Muscle of leg (tissue), 11 donors: ENCODE data around the gene DOCK6. TPM values are rescaled to one million over a fixed set of nuclear protein-coding genes. Genes with fewer than 3 reads are reported as not detected.
"Not testable (repeated sequence)": the region's sequence is repeated elsewhere in the genome, so short reads cannot be mapped to it uniquely, and the experiment has no call there.

Experiments
- DNase-seq: peaks from one replicate; pipeline ENCODE4 v3.0.0; 2013
- H3K27ac ChIP-seq: one replicate; pipeline ENCODE4 v1.5.1; 2013; ENCODE audit warnings: mild to moderate bottlenecking, low read length, control low read depth
- H3K27me3 ChIP-seq: one replicate; pipeline ENCODE4 v1.6.1; 2013; ENCODE audit warnings: low read length; ENCODE audit not compliant: control insufficient read depth, insufficient read depth
- H3K36me3 ChIP-seq: one replicate; pipeline ENCODE4 v1.6.1; 2013; ENCODE audit warnings: low read length; ENCODE audit not compliant: control insufficient read depth, insufficient read depth
- H3K4me1 ChIP-seq: one replicate; pipeline ENCODE4 v1.6.1; 2013; ENCODE audit warnings: low read length; ENCODE audit not compliant: control insufficient read depth, insufficient read depth
- H3K4me3 ChIP-seq: one replicate; pipeline ENCODE4 v1.5.1; 2013; ENCODE audit warnings: low read length, control low read depth
- H3K9me3 ChIP-seq: replicated peaks from 2 replicates; pipeline ENCODE4 v1.6.1; 2013; ENCODE audit warnings: low read depth, low read length; ENCODE audit not compliant: control insufficient read depth
- WGBS: methylation state at CpG from one replicate; pipeline ENCODE4 v1.1.5; 2013; ENCODE audit warnings: missing lambda C conversion rate; ENCODE audit not compliant: insufficient coverage; 5-methylcytosine and 5-hydroxymethylcytosine counted together
- polyA plus RNA-seq, 8 donors: library from polyadenylated mRNA; unstranded; fragments of 120-200 nt; gene quantifications; one replicate each; pipeline versions ENCODE4 v1.2.1 to v1.2.3, GENCODE V29; 2013; ENCODE audit warnings: inconsistent platforms in 1 of 8, low replicate concordance in 1 of 8; ENCODE audit not compliant: insufficient read length in 8 of 8, insufficient read depth in 1 of 8
- total RNA-seq: library from RNA; stranded (reverse); fragments of 120-200 nt; gene quantifications from one replicate; pipeline ENCODE4 v1.2.4, GENCODE V29; 2013

The DOCK6 gene
- total and polyA plus RNA-seq, 9 donors, result 23.7 to 53.7 (median 41.7) TPM

DNA sequence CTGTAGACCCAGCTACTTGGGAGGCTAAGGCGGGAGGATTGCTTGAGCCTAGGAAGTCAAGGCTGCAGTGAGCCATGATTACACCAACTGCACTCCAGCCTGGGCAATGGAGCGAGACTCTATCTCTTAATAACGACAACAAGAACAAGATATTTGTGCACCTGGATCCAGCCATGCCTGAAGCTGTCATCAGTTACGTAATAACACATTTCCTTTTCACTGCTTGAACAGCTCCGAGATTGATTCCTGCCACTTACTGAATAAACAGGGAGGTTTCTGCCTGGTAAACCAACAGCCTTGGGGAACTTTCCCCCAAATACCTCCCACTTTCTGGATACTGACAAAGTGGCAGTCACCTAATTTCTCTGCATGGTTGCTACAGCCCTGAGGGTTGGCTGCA, 70.4 kb downstream of the DOCK6 start:
- Histone ChIP-seq H3K27me3 (no peaks in the 10 kb centered on the region), H3K4me1 (peaks cover 71% of the 10 kb centered on the region), H3K27ac (peak overlapping the region; percentile 89), H3K9me3 (no peaks in the 10 kb centered on the region), H3K36me3 (peaks cover 70% of the 10 kb centered on the region), H3K4me3 (no peak overlapping the region)
- DNase-seq, result no peak
- WGBS, result 65% methylated on average over 4 of the region's 5 CpGs

GRCh38 chr19:11191273-11191755, 71.0 kb downstream of the DOCK6 start:
- WGBS, result 0% methylated on average over 1 of the region's 8 CpGs
- Histone ChIP-seq H3K9me3 (no peaks in the 10 kb centered on the region), H3K36me3 (peaks cover 76% of the 10 kb centered on the region), H3K27ac (peak overlapping the region; percentile 89), H3K4me1 (peaks cover 68% of the 10 kb centered on the region), H3K4me3 (no peak overlapping the region), H3K27me3 (no peaks in the 10 kb centered on the region)
- DNase-seq, result peak; percentile 94

- WGBS, result 60% methylated on average over 1 of the region's 8 CpGs
- no peak overlapping the region for H3K4me3 ChIP-seq
- H3K9me3 ChIP-seq, result no peaks in the 10 kb centered on the region
- H3K4me1 ChIP-seq, result peaks cover 60% of the 10 kb centered on the region
- no peaks in the 10 kb centered on the region for H3K27me3 ChIP-seq
- no peak for DNase-seq
- peak overlapping the region; percentile 89 for H3K27ac ChIP-seq
- peaks cover 78% of the 10 kb centered on the region for H3K36me3 ChIP-seq
Measured at GRCh38 chr19:11190501-11190900, 71.8 kb downstream of the DOCK6 start.

GRCh38 chr19:11187441-11187840, 74.9 kb downstream of the DOCK6 start:
- Histone ChIP-seq H3K36me3 (peaks cover 74% of the 10 kb centered on the region), H3K27ac (no peak overlapping the region), H3K9me3 (peaks cover 3% of the 10 kb centered on the region), H3K4me3 (no peak overlapping the region), H3K27me3 (no peaks in the 10 kb centered on the region), H3K4me1 (peaks cover 31% of the 10 kb centered on the region)
- 85% methylated on average over 7 of the region's 9 CpGs for WGBS
- DNase-seq, result no peak

DNA sequence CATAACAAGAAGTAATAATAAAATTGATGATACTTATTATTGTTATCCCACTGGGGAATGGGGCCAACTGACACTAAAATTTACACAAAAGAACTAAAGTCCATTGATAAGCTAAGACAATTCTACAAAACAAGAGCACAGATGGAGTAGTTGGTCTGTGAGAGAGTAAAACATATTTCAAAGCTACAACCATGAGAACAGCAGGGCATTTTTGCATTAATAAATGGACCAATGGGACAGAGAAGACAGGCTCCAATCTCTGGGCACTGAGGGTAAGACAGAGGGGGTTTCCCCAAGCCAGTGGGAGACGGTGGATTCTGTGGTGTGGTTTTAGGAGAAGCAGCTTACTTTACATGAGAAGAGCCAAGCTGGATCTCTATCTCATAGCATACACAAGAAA, 79.3 kb downstream of the DOCK6 start:
- WGBS, result no CpG with 5 or more reads among the region's 1 CpG
- Histone ChIP-seq H3K4me1 (peaks cover 13% of the 10 kb centered on the region), H3K27me3 (no peaks in the 10 kb centered on the region), H3K4me3 (no peak overlapping the region), H3K36me3 (peaks cover 70% of the 10 kb centered on the region), H3K27ac (no peak overlapping the region), H3K9me3 (peaks cover 3% of the 10 kb centered on the region)
- DNase-seq, result no peak

DNA sequence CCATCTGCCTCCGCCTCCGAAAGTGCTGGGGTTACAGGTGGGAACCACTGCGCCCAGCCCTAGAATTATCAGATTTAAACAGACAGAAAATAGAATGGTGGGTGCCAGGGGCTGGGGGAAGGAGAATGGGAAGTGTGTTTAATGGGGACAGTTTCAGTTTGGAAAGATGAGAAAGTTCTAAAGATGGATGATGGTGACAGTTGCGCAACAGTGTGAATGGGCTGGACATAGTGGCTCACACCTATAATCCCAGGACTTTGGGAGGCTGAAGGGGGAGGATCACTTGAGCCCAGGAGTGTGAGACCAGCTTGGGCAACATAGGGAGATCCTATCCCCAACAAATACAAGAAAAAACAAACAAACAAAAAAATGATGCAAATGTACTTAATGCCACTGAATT, 80.8 kb downstream of the DOCK6 start:
- H3K27me3 ChIP-seq, result no peaks in the 10 kb centered on the region
- no peak overlapping the region for H3K27ac ChIP-seq
- peaks cover 3% of the 10 kb centered on the region for H3K9me3 ChIP-seq
- H3K36me3 ChIP-seq, result peaks cover 71% of the 10 kb centered on the region
- H3K4me3 ChIP-seq, result no peak overlapping the region
- H3K4me1 ChIP-seq, result peaks cover 13% of the 10 kb centered on the region
- no CpG with 5 or more reads among the region's 4 CpGs for WGBS
- DNase-seq, result no peak

- not testable (repeated sequence) for H3K4me3 ChIP-seq, DNase-seq, H3K9me3 ChIP-seq, H3K27ac ChIP-seq, H3K27me3 ChIP-seq
- Histone ChIP-seq H3K4me1 (peaks cover 13% of the 10 kb centered on the region), H3K36me3 (peaks cover 75% of the 10 kb centered on the region)
- WGBS, result 7% methylated on average over 3 of the region's 8 CpGs
Measured at GRCh38 chr19:11180975-11181374, 81.3 kb downstream of the DOCK6 start.

GRCh38 chr19:11180346-11180745, 82.0 kb downstream of the DOCK6 start:
- no peaks in the 10 kb centered on the region for H3K27me3 ChIP-seq
- DNase-seq, result no peak
- no peak overlapping the region for H3K27ac ChIP-seq
- H3K36me3 ChIP-seq, result peaks cover 75% of the 10 kb centered on the region
- H3K9me3 ChIP-seq, result peaks cover 3% of the 10 kb centered on the region
- H3K4me3 ChIP-seq, result no peak overlapping the region
- 60% methylated on average over 6 of the region's 8 CpGs for WGBS
- H3K4me1 ChIP-seq, result peaks cover 13% of the 10 kb centered on the region

GRCh38 chr19:11179716-11180297, 82.5 kb downstream of the DOCK6 start:
- peaks cover 71% of the 10 kb centered on the region for H3K36me3 ChIP-seq
- H3K27me3 ChIP-seq, result no peaks in the 10 kb centered on the region
- no peak overlapping the region for H3K4me3 ChIP-seq
- H3K27ac ChIP-seq, result no peak overlapping the region
- no peak for DNase-seq
- peaks cover 13% of the 10 kb centered on the region for H3K4me1 ChIP-seq
- WGBS, result 19% methylated on average over 3 of the region's 11 CpGs
- peaks cover 3% of the 10 kb centered on the region for H3K9me3 ChIP-seq

DNA sequence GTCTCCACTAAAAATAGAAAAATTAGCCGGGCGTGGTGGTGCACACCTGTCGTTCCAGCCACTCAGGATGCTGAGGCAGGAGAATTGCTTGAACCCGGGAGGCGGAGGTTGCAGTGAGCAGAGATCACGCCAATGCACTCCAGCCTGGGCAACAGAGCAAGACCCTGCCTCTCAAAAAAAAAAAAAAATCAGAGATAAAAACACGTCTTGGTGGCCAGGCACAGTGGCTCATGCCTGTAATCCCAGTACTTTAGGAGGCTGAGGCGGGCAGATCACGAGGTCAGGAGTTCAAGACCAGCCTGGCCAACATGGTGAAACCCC, 83.2 kb downstream of the DOCK6 start:
- not testable (repeated sequence) for H3K27me3 ChIP-seq, H3K9me3 ChIP-seq, DNase-seq, H3K27ac ChIP-seq, H3K4me3 ChIP-seq
- H3K4me1 ChIP-seq, result peaks cover 16% of the 10 kb centered on the region
- peaks cover 69% of the 10 kb centered on the region for H3K36me3 ChIP-seq
- no CpG with 5 or more reads among the region's 9 CpGs for WGBS

GRCh38 chr19:11177592-11177991, 84.7 kb downstream of the DOCK6 start:
- no peak for DNase-seq
- Histone ChIP-seq H3K9me3 (no peaks in the 10 kb centered on the region), H3K36me3 (peaks cover 73% of the 10 kb centered on the region), H3K4me3 (no peak overlapping the region), H3K27me3 (no peaks in the 10 kb centered on the region), H3K27ac (no peak overlapping the region), H3K4me1 (peaks cover 18% of the 10 kb centered on the region)
- 92% methylated on average over 9 of the region's 9 CpGs for WGBS
